HFF-Myc (cell line): Measurements from ENCODE around the gene ZFHX3.

Source experiments
- DNase-seq: peaks from one replicate; pipeline ENCODE4 v3.0.0-alpha.2; 2011; ENCODE audit warnings: low read depth; ENCODE audit errors: extremely low read depth
- H3K4me3 ChIP-seq: replicated peaks from 2 replicates; pipeline ENCODE4 v1.5.1; 2011; ENCODE audit warnings: low read depth, mild to moderate bottlenecking, control low read depth, low read length
- CTCF ChIP-seq: IDR thresholded peaks from 2 replicates; pipeline ENCODE4 v1.5.1; 2012; ENCODE audit warnings: mild to moderate bottlenecking, low read depth, low read length, control low read depth; ENCODE audit errors: missing control alignments

ZFHX3 gene

GRCh38 chr16:72848759-72849664 lies 198.9 kb downstream of the ZFHX3 start:
- DNase-seq: peak; percentile 65
- H3K4me3 ChIP-seq: no peak overlapping the region
- TF ChIP-seq CTCF: no peak

DNA sequence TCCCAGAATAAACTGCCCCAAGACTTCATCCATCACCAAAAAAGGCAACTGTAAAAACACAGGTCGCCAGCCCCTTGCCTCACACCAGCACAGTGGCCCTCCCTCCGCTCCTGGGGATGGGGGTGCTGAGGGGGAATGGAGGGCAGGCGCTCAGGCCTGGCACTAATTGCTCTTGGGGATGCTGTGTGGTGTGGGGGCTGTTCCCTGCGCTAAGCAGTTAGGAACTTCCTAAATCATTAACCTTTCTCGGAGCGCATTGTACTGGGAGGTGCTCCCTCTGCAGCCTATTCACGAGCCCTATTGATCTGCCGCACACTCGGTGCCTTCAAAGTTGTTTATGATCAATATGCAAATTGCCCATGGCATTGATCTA lies 199.9 kb downstream of the ZFHX3 start:
- no peak for TF ChIP-seq CTCF
- H3K4me3 ChIP-seq: no peak overlapping the region
- no peak for DNase-seq

GRCh38 chr16:72847187-72848027 lies 200.5 kb downstream of the ZFHX3 start:
- DNase-seq: no peak
- peak; percentile 63 for TF ChIP-seq CTCF
- H3K4me3 ChIP-seq: no peak overlapping the region

DNA sequence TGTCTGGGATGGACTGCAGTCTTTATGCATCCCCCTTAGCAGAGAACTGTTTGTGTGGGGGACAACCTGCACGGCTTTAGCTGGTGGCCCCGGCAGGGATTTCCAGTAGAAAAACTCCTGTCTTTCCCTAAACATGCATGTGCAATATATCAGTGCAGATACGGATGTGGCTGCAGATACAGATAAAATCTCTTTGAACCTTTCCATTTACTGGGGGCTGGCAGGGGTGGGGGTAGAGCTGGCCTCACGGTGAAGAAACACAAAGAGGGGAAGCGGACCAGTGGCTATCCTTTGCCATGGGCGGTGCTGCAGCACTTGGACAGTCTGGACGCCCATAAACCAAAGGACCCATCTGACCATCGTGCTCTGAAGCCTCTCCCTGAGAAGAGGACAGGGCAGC lies 201.3 kb downstream of the ZFHX3 start:
- no peak for TF ChIP-seq CTCF
- DNase-seq: no peak
- H3K4me3 ChIP-seq: no peak overlapping the region

DNA sequence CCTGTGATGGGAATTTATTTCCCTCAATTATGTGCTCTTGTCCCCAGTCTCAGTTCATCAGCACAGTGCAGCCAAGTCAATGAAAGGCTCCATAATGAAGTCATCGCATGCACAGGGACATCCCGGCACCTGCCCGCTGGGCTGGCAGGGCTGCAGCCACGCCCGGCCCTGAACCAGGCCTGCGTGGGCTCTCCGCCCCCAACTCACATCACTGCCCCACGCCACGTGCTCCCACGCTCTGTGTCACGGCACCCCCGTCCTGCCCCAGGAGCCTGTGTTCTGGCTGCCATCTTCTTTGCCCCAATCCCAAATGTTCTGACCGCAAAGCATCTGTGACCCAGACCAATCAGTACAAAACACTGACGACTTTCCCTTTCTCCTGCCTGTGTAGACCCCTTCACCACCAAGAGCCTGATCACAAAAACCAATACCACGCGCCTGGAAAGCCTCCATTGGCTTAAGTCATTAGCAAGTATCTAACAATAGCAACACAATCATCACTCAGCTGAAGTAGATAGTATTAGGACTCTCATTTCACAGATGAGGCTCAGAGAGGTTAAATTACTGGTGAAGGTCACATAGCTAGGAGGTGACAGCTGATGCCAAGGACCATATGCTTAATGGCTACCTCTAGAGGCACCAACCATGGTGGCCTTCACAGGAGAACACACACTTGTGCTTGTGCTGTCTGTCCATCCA lies 202.5 kb downstream of the ZFHX3 start:
- H3K4me3 ChIP-seq: no peak overlapping the region
- no peak for TF ChIP-seq CTCF
- DNase-seq: no peak

DNA sequence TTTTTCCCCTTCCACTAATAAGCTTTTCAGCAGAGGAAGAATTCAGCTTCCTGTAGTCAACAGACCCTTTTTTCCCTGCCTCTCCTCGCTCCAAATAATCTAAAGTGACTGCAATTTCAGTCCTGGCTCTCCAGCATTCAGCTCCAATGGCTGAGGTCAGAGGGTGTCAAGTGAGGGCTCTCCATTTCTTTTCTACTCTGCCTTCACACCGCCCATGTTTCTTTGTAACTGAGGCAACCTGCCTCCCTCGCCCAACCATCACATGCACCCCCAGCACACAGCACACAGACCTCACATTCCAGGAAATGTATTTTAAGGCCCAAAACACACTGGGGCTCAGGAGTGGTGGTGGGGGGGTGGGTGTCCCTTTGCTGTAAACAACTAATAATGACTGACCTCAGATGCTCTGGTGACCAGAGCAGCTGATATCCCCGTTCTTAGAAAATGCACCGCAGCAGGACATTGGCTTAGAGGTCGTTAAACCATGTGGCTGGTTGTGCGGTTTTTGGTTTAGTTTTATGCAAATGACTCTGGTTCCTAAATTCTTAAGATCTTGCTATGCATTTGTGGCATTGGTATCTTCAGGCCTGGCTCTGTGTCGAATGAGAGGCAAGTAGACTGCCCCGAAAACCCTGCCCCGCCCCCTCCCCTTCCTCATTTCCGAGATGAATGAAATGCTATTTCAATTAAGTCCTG lies 203.6 kb downstream of the ZFHX3 start:
- no peak overlapping the region for H3K4me3 ChIP-seq
- TF ChIP-seq CTCF: no peak
- DNase-seq: no peak
